Measurements from ENCODE around the gene NLGN1.

The NLGN1 gene

GRCh38 chr3:173663696-173664111, 266.2 kb downstream of the NLGN1 start:
- no peak for TF ChIP-seq CTCF (IDR thresholded peaks at IDR 0.05; ENCODE audit: low read length, missing control alignments)
- no peak overlapping the region for H3K4me3 ChIP-seq (replicated peaks; ENCODE audit: low read depth, low read length)
- DNase-seq (ENCODE audit: low read depth), result peak; percentile 1

- no peak for DNase-seq (ENCODE audit: low read depth)
- no peak for TF ChIP-seq CTCF (IDR thresholded peaks at IDR 0.05; ENCODE audit: low read length, missing control alignments)
- H3K4me3 ChIP-seq (replicated peaks; ENCODE audit: low read depth, low read length), result no peak overlapping the region
Measured at GRCh38 chr3:173676094-173676493, 278.6 kb downstream of the NLGN1 start.

- DNase-seq (ENCODE audit: low read depth), result no peak
- no peak overlapping the region for H3K4me3 ChIP-seq (replicated peaks; ENCODE audit: low read depth, low read length)
- TF ChIP-seq CTCF (IDR thresholded peaks at IDR 0.05; ENCODE audit: low read length, missing control alignments), result no peak
Measured at GRCh38 chr3:173681188-173681678, 283.7 kb downstream of the NLGN1 start.

DNA sequence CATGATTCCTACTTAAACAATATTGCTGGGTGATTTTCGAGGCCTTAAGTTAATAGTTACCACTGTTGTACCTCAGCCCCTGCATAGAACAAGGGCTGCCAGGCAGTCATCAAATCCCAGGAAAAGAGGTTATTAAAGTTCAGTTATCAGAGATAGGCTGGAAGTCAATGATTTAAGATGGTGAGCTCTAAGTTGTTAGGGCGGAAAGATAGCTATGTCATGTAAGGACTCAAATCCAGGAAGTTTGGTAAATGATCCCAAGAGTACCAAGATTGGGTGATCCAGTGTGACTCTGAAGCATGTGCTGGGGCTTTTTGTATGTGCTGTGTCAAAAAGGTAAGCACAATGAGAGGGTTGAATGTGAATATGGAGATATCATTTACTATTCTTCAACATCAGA, 287.9 kb downstream of the NLGN1 start:
- no peak for DNase-seq (ENCODE audit: low read depth)
- no peak for TF ChIP-seq CTCF (IDR thresholded peaks at IDR 0.05; ENCODE audit: low read length, missing control alignments)
- no peak overlapping the region for H3K4me3 ChIP-seq (replicated peaks; ENCODE audit: low read depth, low read length)

DNA sequence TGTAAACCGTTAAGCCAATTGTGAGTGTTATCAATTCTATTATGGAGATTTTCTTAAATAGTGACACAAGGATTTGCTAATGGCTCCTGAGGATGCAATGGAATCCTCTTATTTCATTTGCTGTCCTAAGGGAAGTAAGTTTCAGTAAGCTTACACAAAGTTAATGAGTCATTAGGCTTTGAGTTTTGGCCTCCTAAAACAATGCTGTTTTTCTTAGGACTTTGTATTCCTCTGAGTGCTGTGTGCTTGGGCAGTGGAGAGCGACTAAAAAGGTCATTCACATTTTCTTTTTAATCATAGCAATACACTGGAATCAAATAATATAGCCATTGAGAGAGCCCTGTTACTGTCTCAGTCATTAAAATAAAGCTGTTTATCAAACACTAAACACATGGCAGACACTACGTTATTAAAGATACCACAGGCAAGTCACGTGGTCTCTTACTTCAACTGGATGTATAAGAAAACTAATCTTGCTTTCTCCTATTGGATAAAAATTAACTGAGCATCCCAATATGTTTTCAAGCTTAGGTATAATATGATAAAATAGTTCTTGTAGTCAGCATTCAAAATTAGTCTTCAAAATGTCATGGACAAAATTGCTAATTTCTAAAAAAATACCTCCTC, 290.8 kb downstream of the NLGN1 start:
- TF ChIP-seq CTCF (IDR thresholded peaks at IDR 0.05; ENCODE audit: low read length, missing control alignments), result no peak
- no peak overlapping the region for H3K4me3 ChIP-seq (replicated peaks; ENCODE audit: low read depth, low read length)
- no peak for DNase-seq (ENCODE audit: low read depth)

DNA sequence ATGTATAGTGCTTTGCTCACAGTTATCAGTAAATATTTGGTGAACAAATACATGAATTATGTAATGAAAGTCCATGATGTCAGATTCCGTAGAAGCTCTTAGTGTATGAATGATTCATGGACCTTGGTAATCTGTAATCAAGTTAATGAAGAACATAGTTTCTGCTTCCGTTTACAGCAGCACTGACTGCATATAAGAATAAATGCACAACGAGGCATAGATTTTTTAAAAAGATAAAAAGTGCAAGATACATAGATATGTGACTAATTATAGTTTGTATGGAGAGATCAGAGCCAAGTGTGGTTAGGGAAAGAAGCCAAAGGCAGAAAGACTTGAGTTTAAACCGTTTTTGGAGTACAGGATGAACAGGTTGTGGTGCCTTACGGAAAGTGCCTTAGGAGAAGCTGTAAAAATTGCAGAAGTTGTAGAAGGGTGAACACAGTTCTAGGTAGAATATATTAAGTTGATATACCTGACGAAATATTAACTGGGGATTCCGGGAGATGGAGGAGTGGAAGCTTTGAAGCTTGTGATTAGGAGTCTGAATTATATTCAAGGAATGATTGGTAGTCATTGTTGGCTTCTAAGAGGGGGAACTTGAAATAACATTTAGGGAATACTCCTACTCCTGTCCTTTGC, 293.1 kb downstream of the NLGN1 start:
- no peak overlapping the region for H3K4me3 ChIP-seq (replicated peaks; ENCODE audit: low read depth, low read length)
- DNase-seq (ENCODE audit: low read depth), result no peak
- TF ChIP-seq CTCF (IDR thresholded peaks at IDR 0.05; ENCODE audit: low read length, missing control alignments), result no peak

DNA sequence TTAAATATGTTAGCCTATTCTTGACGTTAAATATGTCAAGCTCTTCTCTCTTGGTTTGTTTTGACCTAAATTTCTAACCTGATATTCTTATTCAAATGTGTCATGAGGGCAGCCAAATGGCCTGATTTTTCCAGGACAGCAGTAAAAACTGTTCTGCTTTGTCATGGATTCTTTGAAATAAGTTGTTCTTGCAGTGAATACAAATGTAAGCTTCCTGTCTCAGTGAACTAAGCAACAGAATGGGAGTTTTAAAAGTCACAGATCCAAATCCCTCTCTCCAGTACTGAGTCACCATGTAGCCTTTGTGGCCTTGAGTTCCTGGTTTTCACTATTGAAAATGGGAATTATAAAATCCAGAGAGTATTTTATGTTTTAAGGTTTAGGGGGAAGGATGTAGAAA, 301.8 kb downstream of the NLGN1 start:
- H3K4me3 ChIP-seq (replicated peaks; ENCODE audit: low read depth, low read length), result no peak overlapping the region
- no peak for DNase-seq (ENCODE audit: low read depth)
- TF ChIP-seq CTCF (IDR thresholded peaks at IDR 0.05; ENCODE audit: low read length, missing control alignments), result no peak

All from fibroblast of pulmonary artery (primary cell).